GM12874 (cell line): ENCODE results near the gene PLEKHJ1.
A peak's percentile ranks its signal among the peaks of the same experiment; 100 is the strongest.

Source experiments
- CTCF ChIP-seq: IDR thresholded peaks from 2 replicates; pipeline ENCODE4 v1.5.1; 2011; ENCODE audit warnings: low read depth, mild to moderate bottlenecking, control low read depth, low read length, moderate library complexity; ENCODE audit not compliant: insufficient read depth

The PLEKHJ1 gene

DNA sequence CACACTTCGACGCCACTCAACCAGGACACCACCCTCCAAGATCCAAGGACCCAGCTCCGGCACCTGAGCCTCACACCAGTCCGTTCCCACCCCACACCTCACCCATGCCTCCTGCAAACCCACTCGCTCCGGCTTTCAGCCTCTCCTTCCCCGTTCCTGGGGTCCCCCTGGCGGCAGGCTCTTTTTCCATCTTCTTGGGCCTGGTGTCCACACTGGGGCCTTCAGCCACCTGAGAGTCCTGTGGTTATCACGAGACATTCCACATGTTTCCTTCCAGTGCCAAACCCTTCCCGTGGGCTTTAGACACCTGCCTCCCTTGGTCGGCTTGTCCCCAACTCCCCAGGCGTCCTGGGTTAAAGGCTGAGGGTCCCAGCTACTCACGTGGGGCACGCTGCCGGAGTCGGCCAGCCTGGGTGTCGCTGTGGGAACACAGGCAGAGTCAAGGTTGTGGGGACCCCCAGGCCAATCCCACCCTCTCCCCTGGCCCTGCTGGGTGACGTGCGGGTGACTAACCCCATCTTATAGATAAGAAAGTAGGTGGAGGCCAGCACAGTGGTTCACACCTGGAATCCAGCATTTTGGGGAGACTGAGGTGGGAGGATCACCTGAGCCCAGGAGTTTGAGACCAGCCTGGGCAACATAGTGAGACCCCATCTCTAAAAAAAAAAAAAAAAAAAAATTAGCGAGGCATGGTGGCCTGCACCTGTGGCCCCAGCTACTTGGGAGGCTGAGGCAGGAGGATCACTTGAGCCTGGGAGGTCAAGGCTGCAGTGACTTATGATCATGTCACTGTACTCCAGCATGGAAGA lies 18.1 kb upstream of the PLEKHJ1 start:
- TF ChIP-seq CTCF: no peak; the same call in 1 of the 2 replicates

DNA sequence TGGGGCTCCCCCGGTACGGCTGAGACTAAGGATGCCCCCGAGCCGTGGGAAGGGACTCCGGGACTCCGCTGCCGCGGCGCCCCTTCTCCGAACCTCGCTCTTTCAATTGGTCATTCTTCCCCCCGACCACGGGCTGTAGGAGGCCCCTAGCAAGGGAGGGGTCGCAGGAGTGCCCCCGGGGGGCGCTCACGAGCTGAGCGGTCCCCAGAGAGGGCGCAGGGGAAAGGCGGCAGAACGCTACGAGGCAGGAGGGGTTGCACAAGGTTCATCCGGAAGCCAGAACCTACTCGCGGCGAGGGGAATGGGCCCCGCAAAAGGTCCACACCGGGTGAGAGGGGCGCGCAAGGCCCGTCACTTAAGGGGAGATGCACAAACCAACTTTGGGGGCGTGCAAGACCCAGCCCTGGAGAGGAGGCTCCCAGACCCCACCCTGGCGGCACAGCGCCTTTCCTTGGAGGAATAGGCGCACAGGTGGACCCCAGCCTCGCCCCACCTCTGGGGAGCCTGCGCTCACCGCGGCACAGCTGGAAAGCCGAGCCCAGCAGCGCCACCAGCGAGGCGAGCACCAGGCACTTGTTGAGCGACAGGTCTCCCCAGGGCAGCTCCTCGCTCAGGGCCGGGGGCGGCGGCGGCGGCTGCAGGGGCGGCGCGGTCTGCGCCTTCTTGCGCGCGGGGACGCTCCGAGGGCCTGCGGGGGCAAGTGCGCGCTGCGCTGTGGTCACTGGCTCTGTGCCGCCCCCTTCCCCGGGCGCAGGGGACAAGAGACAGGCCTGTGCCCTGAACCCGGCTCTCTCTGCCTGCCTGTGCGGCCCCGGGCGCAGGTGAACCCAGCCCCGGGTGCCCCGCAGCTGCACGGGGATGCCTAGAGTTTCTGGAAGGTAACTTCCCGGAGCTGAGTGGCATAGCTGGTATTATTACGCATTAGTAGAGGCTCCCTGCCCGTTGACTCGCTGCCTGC lies 17.3 kb upstream of the PLEKHJ1 start:
- TF ChIP-seq CTCF: peak; percentile 44; the same call in 1 of the 2 replicates

- TF ChIP-seq CTCF: no peak
Observed at GRCh38 chr19:2252797-2253105, 16.6 kb upstream of the PLEKHJ1 start.

DNA sequence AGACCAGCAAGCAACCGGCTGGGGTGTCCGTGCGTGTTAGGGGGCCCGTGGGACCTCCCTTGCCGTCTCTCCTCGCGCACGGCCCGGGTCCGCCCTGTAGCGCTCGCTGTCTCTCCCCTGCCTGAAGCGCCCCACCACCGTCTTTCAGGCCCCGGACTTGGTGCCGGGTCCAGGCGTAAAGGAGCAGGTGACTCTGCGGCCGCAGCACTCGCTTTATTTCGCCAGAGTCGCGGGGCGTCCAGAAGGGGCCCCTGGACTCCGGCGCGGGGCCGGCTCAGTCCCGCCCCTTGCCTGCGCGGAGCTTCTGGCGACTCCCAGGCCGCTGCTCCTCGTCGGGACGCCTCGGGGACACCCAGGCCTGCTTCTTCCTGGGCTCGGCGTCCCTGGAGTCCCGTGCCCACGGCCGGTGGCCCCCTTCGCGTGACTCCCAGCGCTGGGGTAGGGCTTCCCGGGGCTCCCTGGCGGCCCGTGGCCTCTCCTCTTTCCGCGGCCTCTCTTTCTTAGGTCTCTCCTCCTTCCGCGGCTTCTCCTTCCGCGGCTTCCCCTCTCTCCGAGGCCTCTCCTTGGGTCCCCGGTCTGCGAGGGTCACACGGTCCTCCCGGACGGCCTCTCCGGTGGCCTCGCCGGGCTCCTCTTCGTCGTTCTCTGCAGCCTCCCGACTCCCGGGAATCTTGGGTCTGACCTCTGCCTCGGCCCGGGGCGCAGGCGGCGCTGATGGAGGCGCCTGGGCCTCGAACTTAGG lies 16.1 kb upstream of the PLEKHJ1 start:
- no peak for TF ChIP-seq CTCF

- no peak for TF ChIP-seq CTCF
Observed at GRCh38 chr19:2251106-2252054, 15.3 kb upstream of the PLEKHJ1 start.

DNA sequence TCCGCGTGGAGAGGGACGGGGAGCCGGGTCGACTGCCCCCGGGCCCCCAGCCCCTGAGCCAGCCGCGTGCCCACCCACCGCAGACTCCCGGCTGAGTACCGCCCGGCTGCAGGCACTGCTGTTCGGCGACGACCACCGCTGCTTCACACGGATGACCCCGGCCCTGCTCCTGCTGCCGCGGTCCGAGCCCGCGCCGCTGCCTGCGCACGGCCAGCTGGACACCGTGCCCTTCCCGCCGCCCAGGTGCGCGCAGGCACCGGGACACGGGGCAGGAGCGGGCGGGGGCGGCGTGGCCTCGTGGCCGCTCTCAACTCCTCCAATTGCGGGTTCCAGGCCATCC lies 14.6 kb upstream of the PLEKHJ1 start:
- TF ChIP-seq CTCF: no peak
